Measurements from ENCODE around the gene CREB3L2.

CREB3L2 gene

DNA sequence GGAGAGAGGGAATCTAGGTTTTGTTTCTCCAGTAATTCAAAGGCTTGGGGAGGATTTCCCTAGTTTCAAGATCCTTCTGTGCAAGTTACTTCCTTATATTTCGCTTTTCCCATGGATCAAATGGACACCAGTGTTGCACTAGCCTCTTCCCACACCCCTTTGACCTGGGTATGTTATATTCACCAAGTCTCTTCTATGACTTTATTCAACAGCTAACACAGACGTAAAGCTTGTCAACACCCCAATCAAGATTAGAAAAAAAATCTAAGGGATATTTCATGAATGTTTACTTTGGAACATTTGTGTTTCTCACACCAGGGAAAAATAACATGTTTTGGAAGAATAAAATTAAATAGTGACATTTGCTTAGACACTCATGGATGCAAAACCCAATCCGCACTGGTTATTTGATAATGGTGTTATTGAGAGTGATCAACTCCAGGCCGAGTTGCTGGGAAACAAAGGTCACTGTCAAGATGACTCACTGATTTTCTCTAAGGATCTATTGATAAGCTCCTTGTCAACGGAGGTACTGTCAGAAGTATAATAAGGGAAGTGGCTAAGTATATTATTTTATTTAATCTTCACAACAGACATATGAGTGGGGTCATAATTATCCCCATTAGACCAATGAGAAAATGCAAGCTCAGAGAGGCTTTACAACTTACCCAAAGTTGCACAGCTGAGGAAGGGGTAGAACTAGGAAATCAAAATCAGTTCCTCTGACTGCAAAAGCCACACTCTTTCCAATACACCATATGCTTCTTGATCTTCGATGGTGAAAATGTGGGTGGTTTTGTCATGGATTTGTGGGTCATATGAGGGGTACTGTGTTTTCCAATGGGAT is 52.2 kb downstream of the CREB3L2 start:
- H3K27ac ChIP-seq (replicated peaks), result no peak overlapping the region

DNA sequence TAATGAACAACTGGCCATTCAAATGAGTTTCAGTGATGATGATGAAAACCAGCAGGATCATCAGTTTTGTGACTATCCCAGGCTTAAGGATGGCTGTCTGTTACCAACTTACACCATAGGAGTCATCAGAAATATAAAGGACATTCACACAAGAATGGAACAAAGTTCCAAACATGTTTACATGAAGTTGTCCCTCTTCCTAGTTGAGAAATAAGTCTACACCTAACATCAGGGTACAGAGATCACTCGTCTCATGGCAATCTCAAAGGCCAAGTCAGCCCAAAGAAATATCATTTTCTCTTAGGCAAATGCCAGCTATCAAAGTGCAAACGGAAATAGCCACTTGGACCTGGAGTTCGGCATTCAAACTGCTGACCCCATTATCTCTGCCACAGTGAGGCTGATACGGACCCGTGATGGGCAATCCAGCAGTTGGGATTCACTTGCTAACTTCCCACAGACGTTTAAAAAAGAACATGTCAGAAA is 53.0 kb downstream of the CREB3L2 start:
- DNase-seq (ENCODE audit: low read depth in 1 of 2, low spot score in 1 of 2), result no peak
- no peak overlapping the region for H3K4me3 ChIP-seq (replicated peaks; ENCODE audit: insufficient read depth, low read length)
- TF ChIP-seq POLR2AphosphoS5 (IDR thresholded peaks at IDR 0.05; ENCODE audit: low read depth) (no peak), GABPA (IDR thresholded peaks at IDR 0.05; ENCODE audit: low read depth) (no peak), SPI1 (IDR thresholded peaks at IDR 0.05; ENCODE audit: borderline replicate concordance, low read depth) (no peak)
- TF ChIP-seq, protein P1, sequence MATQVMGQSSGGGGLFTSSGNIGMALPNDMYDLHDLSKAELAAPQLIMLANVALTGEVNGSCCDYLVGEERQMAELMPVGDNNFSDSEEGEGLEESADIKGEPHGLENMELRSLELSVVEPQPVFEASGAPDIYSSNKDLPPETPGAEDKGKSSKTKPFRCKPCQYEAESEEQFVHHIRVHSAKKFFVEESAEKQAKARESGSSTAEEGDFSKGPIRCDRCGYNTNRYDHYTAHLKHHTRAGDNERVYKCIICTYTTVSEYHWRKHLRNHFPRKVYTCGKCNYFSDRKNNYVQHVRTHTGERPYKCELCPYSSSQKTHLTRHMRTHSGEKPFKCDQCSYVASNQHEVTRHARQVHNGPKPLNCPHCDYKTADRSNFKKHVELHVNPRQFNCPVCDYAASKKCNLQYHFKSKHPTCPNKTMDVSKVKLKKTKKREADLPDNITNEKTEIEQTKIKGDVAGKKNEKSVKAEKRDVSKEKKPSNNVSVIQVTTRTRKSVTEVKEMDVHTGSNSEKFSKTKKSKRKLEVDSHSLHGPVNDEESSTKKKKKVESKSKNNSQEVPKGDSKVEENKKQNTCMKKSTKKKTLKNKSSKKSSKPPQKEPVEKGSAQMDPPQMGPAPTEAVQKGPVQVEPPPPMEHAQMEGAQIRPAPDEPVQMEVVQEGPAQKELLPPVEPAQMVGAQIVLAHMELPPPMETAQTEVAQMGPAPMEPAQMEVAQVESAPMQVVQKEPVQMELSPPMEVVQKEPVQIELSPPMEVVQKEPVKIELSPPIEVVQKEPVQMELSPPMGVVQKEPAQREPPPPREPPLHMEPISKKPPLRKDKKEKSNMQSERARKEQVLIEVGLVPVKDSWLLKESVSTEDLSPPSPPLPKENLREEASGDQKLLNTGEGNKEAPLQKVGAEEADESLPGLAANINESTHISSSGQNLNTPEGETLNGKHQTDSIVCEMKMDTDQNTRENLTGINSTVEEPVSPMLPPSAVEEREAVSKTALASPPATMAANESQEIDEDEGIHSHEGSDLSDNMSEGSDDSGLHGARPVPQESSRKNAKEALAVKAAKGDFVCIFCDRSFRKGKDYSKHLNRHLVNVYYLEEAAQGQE (IDR thresholded peaks at IDR 0.05; ENCODE audit: insufficient replicate concordance, low read depth), result no peak
- TF ChIP-seq, protein P2, sequence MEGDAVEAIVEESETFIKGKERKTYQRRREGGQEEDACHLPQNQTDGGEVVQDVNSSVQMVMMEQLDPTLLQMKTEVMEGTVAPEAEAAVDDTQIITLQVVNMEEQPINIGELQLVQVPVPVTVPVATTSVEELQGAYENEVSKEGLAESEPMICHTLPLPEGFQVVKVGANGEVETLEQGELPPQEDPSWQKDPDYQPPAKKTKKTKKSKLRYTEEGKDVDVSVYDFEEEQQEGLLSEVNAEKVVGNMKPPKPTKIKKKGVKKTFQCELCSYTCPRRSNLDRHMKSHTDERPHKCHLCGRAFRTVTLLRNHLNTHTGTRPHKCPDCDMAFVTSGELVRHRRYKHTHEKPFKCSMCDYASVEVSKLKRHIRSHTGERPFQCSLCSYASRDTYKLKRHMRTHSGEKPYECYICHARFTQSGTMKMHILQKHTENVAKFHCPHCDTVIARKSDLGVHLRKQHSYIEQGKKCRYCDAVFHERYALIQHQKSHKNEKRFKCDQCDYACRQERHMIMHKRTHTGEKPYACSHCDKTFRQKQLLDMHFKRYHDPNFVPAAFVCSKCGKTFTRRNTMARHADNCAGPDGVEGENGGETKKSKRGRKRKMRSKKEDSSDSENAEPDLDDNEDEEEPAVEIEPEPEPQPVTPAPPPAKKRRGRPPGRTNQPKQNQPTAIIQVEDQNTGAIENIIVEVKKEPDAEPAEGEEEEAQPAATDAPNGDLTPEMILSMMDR (IDR thresholded peaks at IDR 0.05; ENCODE audit: insufficient read depth, low read length), result no peak
- no peak overlapping the region for H3K27ac ChIP-seq (replicated peaks)
- no peaks in the 10 kb centered on the region for H3K27me3 ChIP-seq (ENCODE audit: insufficient read depth, poor library complexity, severe bottlenecking)

More for the DNA sequence above, 52.2 kb downstream of the CREB3L2 start:
- no peak for DNase-seq (ENCODE audit: low read depth in 1 of 2, low spot score in 1 of 2)
- no peaks in the 10 kb centered on the region for H3K27me3 ChIP-seq (ENCODE audit: insufficient read depth, poor library complexity, severe bottlenecking)
- H3K4me3 ChIP-seq (replicated peaks; ENCODE audit: insufficient read depth, low read length), result no peak overlapping the region
- TF ChIP-seq, protein P2 (IDR thresholded peaks at IDR 0.05; ENCODE audit: insufficient read depth, low read length), result no peak
- TF ChIP-seq POLR2AphosphoS5 (IDR thresholded peaks at IDR 0.05; ENCODE audit: low read depth) (no peak), SPI1 (IDR thresholded peaks at IDR 0.05; ENCODE audit: borderline replicate concordance, low read depth) (no peak), GABPA (IDR thresholded peaks at IDR 0.05; ENCODE audit: low read depth) (no peak)
- TF ChIP-seq, protein P1 (IDR thresholded peaks at IDR 0.05; ENCODE audit: insufficient replicate concordance, low read depth), result no peak

DNA sequence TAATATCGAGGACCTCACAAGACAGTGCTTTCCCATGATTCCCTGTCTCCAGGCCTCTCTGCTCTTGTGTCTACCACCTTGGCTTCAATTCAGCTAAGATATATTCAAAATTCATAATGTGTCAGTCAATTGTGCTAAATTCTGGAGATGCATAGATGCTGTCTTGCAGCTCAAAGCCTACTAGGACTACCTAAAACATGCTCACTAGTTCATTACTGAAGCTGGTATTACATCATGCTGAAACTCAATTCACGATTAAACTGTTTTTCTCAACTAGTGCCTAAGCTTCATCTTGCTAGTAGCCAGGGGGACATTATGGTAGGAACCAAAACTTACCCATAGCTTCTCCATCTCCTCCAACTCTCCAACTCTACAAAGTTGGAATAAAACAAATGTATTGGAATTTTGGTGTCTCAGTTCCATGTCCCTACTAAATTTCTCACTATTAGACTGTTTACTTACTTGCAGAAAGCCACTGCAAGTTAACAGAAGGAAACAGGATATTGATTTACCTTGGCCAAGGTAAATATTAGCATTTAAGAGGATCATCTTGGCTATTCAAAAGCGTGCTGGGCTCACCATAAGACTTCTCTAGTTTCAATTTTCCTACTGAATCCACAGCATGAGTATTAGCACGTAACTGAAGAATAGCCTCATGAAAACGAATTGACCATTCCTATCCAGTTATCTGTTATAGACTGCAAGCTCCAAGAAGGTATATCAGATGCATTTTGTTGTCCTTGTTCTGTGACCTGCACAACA is 53.6 kb downstream of the CREB3L2 start:
- DNase-seq (ENCODE audit: low read depth in 1 of 2, low spot score in 1 of 2), result no peak
- Histone ChIP-seq H3K27ac (replicated peaks) (no peak overlapping the region), H3K27me3 (ENCODE audit: insufficient read depth, poor library complexity, severe bottlenecking) (no peaks in the 10 kb centered on the region), H3K4me3 (replicated peaks; ENCODE audit: insufficient read depth, low read length) (no peak overlapping the region)
- TF ChIP-seq, protein P2 (IDR thresholded peaks at IDR 0.05; ENCODE audit: insufficient read depth, low read length), result no peak
- TF ChIP-seq SPI1 (IDR thresholded peaks at IDR 0.05; ENCODE audit: borderline replicate concordance, low read depth) (no peak), POLR2AphosphoS5 (IDR thresholded peaks at IDR 0.05; ENCODE audit: low read depth) (no peak), GABPA (IDR thresholded peaks at IDR 0.05; ENCODE audit: low read depth) (no peak)
- TF ChIP-seq, protein P1 (IDR thresholded peaks at IDR 0.05; ENCODE audit: insufficient replicate concordance, low read depth), result no peak

All from HL-60 (cell line).